MM.1S (cell line): Measurements from ENCODE around the gene MTLN.
"Not testable (repeated sequence)": the region's sequence is repeated elsewhere in the genome, so short reads cannot be mapped to it uniquely, and the experiment has no call there.

Experiments used
- CTCF ChIP-seq: fragments of 300-600 bp; sonication (generic); IDR thresholded peaks from 2 replicates; pipeline ENCODE4 v1.5.1; 2016; ENCODE audit warnings: antibody characterized with exemption, low read length, mixed read lengths
- EZH2phosphoT487 ChIP-seq: fragments of 300-600 bp; sonication (generic); IDR thresholded peaks from 2 replicates; pipeline ENCODE4 v1.6.1; 2018; ENCODE audit warnings: antibody characterized with exemption, low read length

GRCh38 chr2:110234514-110234913, 22.2 kb upstream of the MTLN start:
- not testable (repeated sequence) for TF ChIP-seq CTCF, EZH2phosphoT487
